HG03469 (cell line): ENCODE results near the gene ERFE.

Source experiments
- ATAC-seq: cut with Tn5 transposase; IDR thresholded peaks from one replicate; pipeline ENCODE4 v1.9.1; 2021; ENCODE audit warnings: mild to moderate bottlenecking, moderate library complexity, moderate number of reproducible peaks; ENCODE audit not compliant: unreplicated experiment

Gene ERFE

DNA sequence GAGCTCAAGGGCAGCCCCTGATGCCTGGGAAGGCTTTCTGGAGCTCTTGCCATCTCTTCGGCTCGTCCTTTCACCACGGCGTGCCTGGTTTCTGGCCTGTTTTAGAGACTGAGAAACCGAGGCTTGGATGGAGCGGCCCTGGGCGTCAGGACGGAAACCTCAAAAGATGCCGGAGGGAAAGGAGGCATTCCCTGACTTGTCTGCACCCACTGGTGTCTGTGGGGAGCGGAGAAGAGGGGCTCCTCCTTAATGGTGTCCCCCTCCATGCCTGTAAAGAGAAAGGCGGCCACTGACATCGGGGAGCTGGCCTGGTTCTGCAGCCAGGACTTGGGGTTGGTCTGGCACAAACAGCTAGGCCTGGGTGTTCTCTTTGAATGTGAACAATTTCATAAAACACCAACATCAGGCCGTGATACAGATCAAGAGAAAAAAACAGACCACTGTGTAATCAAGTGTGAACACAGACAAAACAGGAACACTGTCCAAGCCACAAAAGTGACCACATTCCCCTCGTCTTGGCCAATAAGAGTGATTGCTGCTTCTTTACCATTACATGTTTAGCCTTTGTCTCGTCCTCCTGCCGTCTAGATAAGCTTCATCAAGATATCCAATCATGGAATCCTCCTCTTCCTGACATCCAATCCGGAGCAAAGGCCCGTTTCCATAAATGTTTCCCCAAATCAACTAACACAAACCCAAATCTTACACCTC, 45.4 kb downstream of the ERFE start:
- ATAC-seq = no peak

- ATAC-seq = no peak
Measured at GRCh38 chr2:238207006-238207405, 48.2 kb downstream of the ERFE start.

GRCh38 chr2:238216651-238217184, 57.9 kb downstream of the ERFE start:
- no peak for ATAC-seq
